ENCODE data around the gene SYDE1. TPM values are rescaled to one million over a fixed set of nuclear protein-coding genes. Genes with fewer than 3 reads are reported as not detected.

Gene SYDE1
- total and polyA plus RNA-seq, 2 experiments from 2014 or later = 4.1 to 21.4 TPM

GRCh38 chr19:15116856-15117255, 9.7 kb downstream of the SYDE1 start (continued):
- no peak for TF ChIP-seq CTCF (conservative IDR thresholded peaks at IDR 0.05; ENCODE audit: low read depth in 2 of 2)
- TF ChIP-seq EZH2phosphoT487 (IDR thresholded peaks at IDR 0.05; ENCODE audit: unreplicated experiment) = no peak
- TF ChIP-seq ZNF331 (CRISPR knock-in tag; IDR thresholded peaks at IDR 0.05; ENCODE audit: low read depth) = no peak
- TF ChIP-seq CREB1 (CRISPR knock-in tag; IDR thresholded peaks at IDR 0.05; ENCODE audit: low read depth) = no peak
- TF ChIP-seq STAT1 (IDR thresholded peaks at IDR 0.05; ENCODE audit: unreplicated experiment) = no peak
- no peak for TF ChIP-seq POLR2AphosphoS5 (IDR thresholded peaks at IDR 0.05; ENCODE audit: low read depth)

DNA sequence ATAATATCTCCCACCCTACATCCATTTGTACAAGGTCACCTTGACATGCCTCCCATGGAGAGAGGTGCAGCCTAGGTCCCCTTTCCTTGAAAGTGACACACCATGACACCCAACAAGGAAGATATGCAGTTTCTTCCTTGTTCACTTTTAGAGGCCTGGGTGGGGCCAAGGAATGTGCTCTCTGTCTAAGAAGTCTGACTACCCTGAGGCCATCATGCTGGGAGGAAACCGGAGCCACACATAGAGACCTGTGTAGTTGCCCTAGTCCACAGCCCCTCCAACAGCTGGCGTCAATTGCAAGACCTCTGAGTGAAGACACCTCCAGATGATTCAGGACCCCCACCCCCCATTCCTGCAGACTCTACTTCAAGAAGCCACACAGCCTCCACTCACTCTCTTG, 11.0 kb downstream of the SYDE1 start:
- DNase-seq (ENCODE audit: low spot score) = no peak
- ATAC-seq = no peak
- Mint-ChIP-seq H3K4me3 (no peak overlapping the region), H3K36me3 (ENCODE audit: low read depth) (peaks cover 81% of the 10 kb centered on the region), H3K27me3 (ENCODE audit: insufficient read depth, low read depth, poor library complexity) (peaks cover 14% of the 10 kb centered on the region), H3K4me1 (no peaks in the 10 kb centered on the region), H3K27ac (no peak overlapping the region), H3K9me3 (no peaks in the 10 kb centered on the region; the same call in 2 of the 3 replicates)
- Histone ChIP-seq H3K27me3 (ENCODE audit: insufficient read depth) (no peaks in the 10 kb centered on the region), H4K20me1 (replicated peaks; ENCODE audit: insufficient read depth) (no peaks in the 10 kb centered on the region), H3K36me3 (ENCODE audit: insufficient read depth) (peaks cover 17% of the 10 kb centered on the region), H2AFZ (no peak overlapping the region), H3F3A (replicated peaks; ENCODE audit: low read depth) (peaks cover 6% of the 10 kb centered on the region; the same call in 1 of the 2 replicates), H3K4me2 (no peak overlapping the region), H3K27ac (ENCODE audit: low read depth) (no peak overlapping the region), H3K4me1 (ENCODE audit: insufficient read depth) (no peaks in the 10 kb centered on the region), H3K9me2 (ENCODE audit: insufficient read depth) (no peaks in the 10 kb centered on the region), H3K79me2 (replicated peaks; ENCODE audit: insufficient read depth) (no peaks in the 10 kb centered on the region), H3K4me3 (no peak overlapping the region)
- no peak for TF ChIP-seq NANOG (IDR thresholded peaks at IDR 0.05; ENCODE audit: borderline replicate concordance)
- no peak for TF ChIP-seq ZNF331 (CRISPR knock-in tag; IDR thresholded peaks at IDR 0.05; ENCODE audit: low read depth)
- TF ChIP-seq CTCF (conservative IDR thresholded peaks at IDR 0.05; ENCODE audit: low read depth in 2 of 2) = no peak
- no peak for TF ChIP-seq POLR2AphosphoS5 (IDR thresholded peaks at IDR 0.05; ENCODE audit: low read depth)
- TF ChIP-seq REST (IDR thresholded peaks at IDR 0.05; ENCODE audit: unreplicated experiment) = no peak
- TF ChIP-seq, protein P1, sequence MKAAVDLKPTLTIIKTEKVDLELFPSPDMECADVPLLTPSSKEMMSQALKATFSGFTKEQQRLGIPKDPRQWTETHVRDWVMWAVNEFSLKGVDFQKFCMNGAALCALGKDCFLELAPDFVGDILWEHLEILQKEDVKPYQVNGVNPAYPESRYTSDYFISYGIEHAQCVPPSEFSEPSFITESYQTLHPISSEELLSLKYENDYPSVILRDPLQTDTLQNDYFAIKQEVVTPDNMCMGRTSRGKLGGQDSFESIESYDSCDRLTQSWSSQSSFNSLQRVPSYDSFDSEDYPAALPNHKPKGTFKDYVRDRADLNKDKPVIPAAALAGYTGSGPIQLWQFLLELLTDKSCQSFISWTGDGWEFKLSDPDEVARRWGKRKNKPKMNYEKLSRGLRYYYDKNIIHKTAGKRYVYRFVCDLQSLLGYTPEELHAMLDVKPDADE (IDR thresholded peaks at IDR 0.05) = no peak
- TF ChIP-seq ZNF462 (CRISPR knock-in tag; IDR thresholded peaks at IDR 0.05) = no peak
- no peak for TF ChIP-seq EZH2phosphoT487 (IDR thresholded peaks at IDR 0.05; ENCODE audit: unreplicated experiment)
